ENCODE results near the gene PPP3CA.

PPP3CA gene

DNA sequence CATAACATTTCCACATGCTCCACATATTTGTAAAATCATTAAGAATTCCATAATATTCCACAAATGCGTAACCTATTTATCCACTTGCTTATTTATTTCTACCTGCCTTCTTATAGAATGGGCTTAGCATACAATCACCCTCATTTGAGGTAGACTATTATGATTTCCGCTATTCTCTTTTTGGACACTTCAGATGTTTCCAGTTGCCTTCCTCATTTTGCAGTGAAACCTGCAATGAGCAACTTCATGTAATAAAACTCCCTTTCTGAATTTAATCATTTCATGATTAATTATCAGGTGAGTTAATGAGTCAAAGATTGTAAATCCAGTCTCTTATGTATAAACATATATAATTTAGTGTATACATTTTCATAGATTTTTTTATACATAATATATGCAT is 58.0 kb downstream of the PPP3CA start:
- no peak for DNase-seq (ENCODE audit: extremely low read depth in 1 of 2, low read depth in 1 of 2)

DNA sequence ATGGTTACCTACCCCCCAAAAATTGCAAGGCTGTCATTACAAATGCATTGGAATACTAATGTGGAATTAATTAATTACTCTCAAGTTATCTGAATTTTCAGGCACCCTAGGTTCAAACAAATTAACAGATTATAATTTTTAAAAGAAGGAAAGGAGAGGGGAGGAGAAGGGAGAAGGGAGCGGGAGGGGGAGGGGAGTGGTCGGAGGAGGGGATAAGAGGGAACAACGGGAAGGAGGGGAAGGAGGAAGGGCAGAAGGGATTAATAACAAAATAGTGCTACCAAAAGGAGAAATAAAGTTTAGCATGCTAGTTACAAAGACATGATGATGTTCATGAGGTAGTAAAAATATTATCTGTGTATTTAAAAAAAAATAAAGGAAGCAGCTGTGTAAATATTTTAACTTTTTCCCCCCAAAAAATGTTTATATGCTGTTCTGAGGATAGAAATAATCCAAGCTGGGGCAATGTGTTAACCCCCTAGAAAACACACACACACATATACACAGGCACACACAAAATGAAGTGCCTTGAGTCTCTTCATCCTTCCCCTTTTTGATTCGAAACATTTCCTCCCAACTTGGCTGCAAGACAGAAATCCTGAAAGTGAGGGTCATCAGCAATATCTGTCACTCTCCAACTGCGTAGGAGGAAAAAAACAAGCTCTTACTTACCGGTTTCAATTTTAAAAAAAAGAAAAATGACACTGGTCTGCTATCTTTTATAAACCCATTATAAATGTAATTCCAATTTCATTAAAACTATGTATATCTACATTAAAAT is 58.8 kb downstream of the PPP3CA start:
- DNase-seq (ENCODE audit: extremely low read depth in 1 of 2, low read depth in 1 of 2) = no peak

DNA sequence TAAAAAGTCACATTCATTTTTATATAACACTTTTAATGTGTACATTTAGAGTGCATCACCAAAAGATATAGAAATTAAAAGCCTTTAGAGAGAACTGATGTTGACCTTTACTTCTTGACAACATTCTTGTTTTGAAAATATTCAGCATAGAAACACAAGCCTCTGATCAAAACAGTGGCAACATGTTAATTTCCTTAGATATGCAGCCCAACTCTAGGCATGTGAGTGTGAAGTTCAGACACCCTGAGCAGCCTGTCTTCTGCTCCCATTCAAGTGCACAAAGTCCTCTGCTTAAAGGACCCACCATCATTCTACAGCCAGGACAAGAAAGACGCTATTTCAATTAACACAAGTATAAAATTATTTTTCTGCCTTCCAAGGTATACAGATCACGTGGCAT is 60.0 kb downstream of the PPP3CA start:
- DNase-seq (ENCODE audit: extremely low read depth in 1 of 2, low read depth in 1 of 2) = no peak

DNA sequence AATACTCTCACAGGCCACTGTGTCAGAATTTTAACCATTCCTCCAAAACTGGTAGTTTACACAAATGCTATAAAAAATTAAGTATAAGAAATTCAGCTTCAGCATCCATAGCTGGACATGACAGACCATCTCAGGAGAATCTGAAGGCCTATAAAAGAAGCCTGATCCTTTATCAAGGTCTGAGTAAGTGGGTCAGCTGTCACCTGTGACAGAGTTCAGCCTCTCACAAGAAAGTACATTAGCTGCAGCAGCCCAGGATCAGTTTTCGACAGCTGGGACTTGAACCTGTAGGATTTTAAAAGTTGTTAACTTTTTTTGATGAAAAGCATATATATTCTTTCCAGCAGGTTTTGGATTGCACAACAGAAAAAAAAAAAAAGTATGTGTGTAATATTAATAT is 60.7 kb downstream of the PPP3CA start:
- no peak for DNase-seq (ENCODE audit: extremely low read depth in 1 of 2, low read depth in 1 of 2)

DNA sequence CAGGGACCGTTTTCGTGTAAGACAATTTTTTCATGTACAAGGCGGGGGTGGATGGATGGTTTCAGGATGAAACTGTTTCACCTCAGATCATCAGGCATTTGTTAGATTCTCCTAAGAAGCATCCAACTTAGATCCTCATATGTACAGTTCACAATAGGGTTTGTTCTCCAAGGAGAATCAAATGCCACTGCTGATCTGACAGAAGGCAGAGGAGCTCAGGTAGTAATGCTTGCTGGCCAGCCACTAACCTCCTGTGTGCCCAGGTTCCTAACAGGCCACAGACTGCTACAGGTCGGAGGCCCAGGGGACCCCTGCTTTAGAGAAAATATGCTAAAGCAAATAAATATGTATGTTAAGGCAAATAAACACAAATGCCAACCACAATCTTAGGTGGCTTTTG is 61.3 kb downstream of the PPP3CA start:
- DNase-seq (ENCODE audit: extremely low read depth in 1 of 2, low read depth in 1 of 2) = no peak

DNA sequence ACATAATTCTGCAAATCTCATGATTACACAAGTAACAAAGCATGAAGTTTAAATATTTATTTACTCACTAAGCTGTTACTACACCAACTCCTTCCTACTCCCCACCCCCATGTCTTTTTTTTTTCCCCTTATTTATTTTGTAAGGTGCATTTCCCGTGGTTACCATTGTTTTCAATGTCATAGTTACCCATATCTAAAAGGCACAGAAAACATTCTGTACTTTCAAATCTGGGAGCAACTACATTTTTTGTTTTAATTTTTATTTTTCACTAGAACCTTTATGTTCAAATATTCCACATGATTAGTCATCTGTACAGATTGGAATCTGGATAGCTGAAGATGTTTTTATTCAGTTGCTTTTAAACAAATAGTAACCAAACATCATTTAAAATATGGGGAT is 62.8 kb downstream of the PPP3CA start:
- DNase-seq (ENCODE audit: extremely low read depth in 1 of 2, low read depth in 1 of 2) = no peak

DNA sequence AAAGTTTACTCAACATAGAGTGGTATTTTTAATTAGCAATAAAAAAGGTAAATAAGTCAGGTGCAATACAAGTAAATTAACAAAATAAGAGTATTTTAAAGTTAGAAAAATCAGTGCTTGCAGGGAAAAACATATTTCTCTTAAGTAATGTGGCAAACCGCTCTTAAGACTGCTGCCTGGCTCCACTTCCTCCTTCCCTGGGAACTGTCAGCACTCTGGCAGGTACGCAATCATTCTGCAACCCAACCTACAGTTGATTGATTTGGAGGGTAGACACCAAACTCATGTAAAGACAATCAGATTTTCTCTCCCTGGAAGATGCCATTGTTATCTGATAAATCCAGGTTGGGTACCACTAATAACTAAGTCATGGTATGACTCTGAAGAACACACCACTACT is 63.9 kb downstream of the PPP3CA start:
- no peak for DNase-seq (ENCODE audit: extremely low read depth in 1 of 2, low read depth in 1 of 2)

DNA sequence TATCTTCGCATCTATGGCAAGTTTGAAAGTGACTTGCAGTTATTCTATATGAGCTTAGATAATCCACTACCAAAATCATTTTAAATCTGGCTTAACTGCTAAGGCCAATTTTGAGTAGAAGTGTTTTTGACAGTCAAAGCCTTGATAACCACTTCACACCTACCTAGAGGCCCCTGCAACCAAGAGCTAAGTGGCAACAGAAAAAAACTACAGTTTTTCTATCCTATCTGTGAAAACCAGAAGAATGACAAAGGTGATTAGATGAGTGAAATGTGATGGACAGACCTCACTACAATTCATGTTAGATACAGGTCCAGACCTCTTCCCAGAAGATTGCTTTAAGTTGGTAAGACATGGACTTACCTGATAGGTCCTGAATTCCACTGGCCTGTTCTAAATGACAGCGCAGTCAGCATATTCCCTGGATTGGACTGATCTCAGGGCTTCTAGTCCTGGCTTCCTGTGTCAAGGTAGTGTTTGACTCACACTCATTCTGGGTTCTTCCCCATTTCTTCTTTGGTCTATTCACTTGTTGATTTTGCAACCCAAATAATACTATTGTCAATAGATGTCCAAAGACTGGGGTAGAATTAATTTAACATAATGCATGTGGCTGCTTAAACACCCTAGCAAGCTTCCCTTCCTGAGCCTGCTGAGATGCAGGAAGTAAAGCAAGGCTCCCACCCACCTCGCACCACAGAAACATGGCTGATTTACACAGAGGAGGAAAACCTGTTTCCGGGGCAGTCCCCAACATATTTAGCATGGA is 65.1 kb downstream of the PPP3CA start:
- no peak for DNase-seq (ENCODE audit: extremely low read depth in 1 of 2, low read depth in 1 of 2)

DNA sequence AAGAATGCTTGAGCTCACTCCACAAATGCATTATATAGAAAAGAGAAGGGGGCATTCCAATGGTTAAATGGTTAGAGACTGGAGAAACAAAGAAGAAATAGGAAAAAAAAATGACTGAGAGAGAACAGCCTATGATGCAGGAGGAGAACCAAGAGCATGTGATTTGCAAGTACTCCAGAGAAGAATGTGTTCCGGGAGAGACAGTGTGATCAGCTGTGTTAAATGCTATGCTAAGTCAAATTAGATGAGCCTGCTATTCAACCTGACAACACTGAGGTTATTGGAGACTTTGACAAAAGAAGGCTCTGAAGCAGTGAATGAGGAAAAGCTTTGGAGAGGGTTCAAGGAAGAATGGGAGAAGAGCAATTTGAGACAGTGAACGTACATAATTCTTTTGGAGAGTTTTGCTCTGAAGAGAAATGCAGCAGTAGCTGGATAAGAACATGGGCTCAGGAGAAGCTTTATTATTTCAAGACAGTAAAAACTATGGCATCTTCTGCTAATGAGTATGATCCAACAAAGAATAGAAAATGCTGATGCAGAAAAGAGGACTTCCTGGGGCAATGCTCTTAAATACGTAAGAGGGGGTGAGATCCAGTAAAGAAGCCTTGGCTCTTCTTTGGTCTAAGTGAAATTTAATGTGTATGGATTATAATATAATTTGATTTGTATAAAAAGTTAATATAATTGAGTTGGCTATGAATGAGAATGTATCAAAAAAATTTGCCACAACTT is 66.3 kb downstream of the PPP3CA start:
- DNase-seq (ENCODE audit: extremely low read depth in 1 of 2, low read depth in 1 of 2) = no peak

DNA sequence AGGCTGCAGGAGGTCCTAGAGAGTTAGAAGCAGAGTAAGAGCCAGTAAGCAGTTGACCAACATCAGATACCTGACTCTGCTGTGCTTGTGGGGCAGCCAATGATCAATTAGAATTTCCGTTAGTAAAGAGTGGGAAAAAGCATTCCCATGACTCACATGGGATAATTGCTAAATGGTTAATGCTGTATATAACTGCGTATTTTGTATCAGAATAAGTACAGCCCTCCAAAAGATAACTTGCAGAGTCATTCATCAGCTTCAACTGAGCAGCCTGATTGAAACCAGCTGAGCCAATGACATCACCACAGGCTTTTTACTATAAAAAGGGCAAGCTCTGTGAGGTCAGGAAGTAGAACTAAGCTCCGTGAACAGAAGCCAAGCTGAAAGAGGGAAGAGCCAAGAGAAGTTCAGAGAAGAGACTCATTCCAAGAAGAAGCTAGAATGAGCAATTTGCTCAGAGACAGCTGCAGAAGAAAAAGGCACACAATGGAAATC is 67.9 kb downstream of the PPP3CA start:
- no peak for DNase-seq (ENCODE audit: extremely low read depth in 1 of 2, low read depth in 1 of 2)

DNA sequence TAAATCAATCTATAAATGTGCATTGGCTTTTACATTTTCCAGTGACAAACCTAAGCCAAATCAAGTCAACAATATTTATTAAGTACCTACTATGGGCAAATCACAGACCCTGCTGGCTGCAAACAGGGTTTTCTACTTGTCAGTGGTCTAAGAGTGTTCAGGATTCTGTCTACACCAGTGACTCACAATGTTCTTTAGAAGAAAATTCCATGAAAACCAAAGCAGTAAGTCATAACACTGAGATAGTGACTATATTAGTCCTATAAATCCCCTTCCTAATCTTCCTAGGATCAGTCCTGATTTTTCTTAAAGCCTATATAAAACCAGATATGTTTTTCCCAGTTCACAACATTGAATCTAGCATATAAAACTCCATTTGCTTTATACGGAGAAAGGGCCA is 69.7 kb downstream of the PPP3CA start:
- no peak for DNase-seq (ENCODE audit: extremely low read depth in 1 of 2, low read depth in 1 of 2)

DNA sequence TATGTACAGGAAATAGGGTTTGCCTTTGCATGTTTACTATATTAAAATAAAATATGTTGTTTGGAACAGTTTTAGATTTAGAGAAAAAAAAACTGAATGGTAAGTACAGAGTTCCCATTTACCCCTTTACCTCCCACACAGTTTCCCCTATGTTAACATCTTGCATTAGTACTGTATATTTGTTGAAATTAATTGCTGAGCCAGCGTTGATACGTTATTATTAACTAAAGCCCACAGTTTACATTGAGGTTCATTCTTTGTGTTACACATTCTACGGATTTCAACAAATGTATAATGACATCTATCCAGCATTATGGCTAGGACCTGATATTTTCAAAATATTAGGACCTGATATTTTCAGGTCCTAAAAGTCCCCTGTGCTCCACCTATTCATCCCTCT is 70.7 kb downstream of the PPP3CA start:
- no peak for DNase-seq (ENCODE audit: extremely low read depth in 1 of 2, low read depth in 1 of 2)

DNA sequence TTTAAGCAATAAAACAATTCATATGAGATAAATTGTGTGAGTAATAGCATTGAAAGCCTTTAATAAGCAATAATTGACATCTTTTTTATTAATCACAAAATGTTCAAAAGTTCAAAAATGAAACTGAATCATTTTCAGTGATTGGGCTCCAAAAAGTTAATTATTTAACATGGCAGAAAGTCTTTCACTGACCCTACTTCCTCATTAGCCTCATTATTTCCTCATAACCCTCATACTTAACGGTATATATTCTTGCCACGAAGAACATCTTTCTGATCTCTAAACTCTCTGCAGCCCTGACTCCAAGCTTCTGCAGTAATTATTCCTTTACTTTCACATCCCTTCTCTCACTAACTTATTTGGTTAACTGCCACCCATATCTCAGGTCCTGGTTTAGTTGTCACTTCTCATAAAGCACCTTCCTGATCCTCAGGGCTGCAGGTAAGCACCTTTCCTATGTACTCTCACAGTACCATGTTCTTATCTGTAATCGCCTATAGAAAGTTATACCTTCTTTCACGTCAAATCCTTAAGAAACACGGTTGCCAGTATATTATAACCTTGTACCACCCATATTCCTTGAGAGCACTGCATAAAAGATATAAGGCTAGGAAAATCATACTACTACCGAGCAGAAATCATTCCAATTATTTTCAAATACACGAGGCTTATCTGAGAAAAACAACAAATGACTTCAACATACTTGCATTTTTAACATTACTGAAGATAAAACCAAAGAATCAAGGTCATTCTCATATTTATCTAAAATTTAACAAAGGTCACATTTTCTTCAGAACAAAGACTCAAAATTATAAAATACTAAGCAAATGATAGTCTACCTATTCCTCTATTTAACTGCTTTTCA is 72.2 kb downstream of the PPP3CA start:
- no peak for DNase-seq (ENCODE audit: extremely low read depth in 1 of 2, low read depth in 1 of 2)

DNA sequence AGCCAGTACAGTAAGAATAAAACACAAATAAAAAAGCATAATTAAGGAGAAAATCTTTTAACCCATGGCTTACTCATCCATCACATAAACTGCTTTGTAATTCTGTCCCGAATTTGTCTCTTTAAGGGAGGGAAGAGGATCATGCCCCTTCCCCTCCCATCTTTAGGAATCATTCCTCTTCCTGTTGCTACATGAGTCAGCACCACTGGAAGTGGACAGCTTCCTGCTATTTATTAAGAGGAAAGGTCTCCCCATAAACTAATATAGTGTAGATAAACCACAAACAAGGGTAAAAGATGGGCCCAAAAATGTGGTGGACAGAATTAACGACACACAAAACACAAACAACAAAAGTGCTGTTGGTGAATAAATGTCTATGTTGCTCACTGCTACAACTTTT is 75.8 kb downstream of the PPP3CA start:
- DNase-seq (ENCODE audit: extremely low read depth in 1 of 2, low read depth in 1 of 2) = no peak

DNA sequence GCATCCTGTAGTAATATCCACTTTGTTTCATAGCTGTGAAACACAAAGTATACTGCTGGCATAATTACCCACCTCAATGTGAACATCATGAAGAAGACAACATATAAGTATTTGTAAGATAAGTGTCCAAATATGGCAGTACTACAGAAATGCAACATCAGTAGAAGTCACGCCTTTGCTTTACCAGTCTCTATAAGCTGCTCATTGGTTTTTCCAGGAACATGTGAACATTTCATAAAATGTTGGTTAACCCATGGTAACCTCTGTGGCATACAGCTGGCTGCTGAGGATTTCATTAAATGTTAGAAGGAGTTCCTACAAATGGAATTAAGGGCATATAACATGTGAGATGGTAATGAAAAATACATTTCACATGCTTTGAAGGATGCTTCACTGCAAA is 77.6 kb downstream of the PPP3CA start:
- no peak for DNase-seq (ENCODE audit: extremely low read depth in 1 of 2, low read depth in 1 of 2)

DNA sequence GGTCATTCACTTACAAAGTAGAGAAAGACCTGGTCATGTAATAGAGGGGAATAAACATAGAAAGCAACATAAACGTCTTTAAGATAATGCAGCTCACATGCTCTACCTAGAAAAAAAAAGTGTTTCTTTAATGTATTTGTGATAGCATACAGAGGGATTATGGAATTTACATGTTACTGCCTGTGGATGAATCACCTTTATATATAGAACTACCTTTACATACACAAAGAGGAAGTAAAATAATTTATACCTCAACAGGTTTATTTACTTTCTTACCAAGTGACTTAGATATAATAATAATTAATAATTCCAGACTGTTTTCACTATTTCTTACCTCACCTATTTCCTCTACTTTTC is 81.5 kb downstream of the PPP3CA start:
- no peak for DNase-seq (ENCODE audit: extremely low read depth in 1 of 2, low read depth in 1 of 2)

DNA sequence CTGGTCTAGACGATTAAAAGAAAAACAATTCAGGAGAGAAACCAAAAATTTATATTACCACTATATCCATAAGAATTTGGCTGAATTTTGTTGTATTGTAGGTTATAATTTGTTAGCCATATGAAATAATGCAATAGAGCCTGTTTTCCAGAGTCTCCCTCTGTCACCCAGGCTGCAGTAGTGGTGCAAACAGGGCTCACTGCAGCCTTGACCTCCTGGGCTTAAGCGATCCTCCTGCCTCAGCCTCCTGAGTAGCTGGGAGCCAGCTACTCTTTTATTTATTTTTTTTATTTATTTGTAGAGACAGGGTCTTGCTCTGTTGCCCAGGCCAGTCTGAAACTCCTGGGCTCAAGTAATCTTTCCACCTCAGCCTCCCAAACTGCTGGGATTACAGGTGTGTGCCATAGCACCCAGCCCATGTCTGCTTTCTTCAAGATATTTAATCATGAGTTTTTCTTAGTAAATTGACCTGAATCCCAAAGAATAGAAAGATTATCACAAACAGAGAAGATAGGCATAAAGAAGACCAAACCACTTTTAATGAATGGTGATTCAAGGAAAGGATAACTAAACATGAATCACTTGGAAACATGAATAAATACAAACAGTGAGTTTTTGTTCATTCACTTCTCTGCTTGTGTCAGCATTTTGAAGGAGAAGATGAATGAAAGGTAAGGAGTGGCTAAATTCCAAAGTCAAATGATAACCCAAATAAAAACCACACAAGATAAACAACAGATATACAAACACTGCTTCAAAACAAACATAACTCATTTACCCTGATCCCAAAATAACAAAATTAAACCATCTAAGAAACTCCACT is 82.1 kb downstream of the PPP3CA start:
- DNase-seq (ENCODE audit: extremely low read depth in 1 of 2, low read depth in 1 of 2) = no peak

DNA sequence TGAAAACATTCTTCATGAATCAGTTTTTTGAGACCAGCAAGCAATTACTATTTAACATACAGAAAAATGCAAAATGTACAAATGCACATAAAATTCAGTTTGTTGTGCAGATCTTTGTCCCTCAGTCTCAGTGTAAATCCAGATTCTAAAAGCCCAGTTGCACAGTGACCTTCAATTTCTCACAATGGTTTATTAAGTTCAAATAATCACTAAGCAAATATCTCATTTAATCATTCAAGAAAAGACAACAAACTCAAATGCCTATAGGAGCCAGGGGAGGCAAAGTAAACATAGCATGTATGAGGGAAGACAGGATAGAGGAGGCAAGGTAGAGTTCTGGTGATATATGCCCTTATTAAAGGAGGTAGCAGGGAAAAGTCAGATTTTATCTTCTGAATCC is 82.8 kb downstream of the PPP3CA start:
- no peak for DNase-seq (ENCODE audit: extremely low read depth in 1 of 2, low read depth in 1 of 2)

DNA sequence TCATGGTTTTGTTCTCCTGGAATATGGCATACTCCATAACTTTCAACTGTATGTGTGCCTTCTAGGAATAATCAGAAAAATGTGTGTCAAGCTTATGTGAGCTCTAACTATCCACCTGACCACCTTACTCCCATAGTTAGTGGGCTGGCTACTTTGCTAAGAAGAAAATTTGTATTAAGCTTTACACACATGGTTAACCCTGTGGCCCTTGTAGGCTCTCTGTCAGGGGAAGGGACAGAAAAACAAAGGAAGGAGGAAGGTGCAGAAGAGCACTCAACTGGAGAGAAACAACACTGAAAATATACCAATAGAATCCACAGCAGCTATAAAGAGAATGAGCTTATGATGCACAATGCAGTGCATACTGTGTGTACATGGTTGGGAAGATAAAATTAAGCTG is 84.6 kb downstream of the PPP3CA start:
- no peak for DNase-seq (ENCODE audit: extremely low read depth in 1 of 2, low read depth in 1 of 2)

DNA sequence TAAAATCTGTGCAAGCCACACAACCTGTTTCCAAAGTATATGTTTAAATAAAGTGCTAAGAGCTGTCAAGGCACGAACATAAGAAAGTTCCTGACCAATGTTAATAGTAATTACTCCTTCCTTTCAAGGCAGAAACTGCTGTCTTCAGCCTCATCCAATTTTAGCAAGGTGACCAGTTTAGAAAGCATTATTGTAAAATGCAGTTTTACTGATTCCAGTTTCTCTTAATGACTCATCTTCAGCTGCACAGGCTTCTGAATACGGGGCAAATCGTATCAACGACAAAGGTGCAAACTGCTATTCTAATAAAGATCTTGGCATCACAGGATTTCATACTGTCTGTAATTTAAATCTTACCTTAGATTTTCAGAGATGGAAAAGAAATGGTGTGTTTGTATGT is 87.5 kb downstream of the PPP3CA start:
- DNase-seq (ENCODE audit: extremely low read depth in 1 of 2, low read depth in 1 of 2) = no peak
